ENCODE measurements around the gene RAD52. TPM values are rescaled to one million over a fixed set of nuclear protein-coding genes. Genes with fewer than 3 reads are reported as not detected.
A peak's percentile ranks its signal among the peaks of the same experiment; 100 is the strongest.

The RAD52 gene
- 10 to 100 TPM; 13.3 to 30.6 (median 19.0) TPM for total RNA-seq

GRCh38 chr12:949453-950191 is at the start of gene RAD52:
Gene RAD52 (minus strand): TSS chr12:949694. CDS start chr12:933058, 16,636 bp downstream.
- no peaks in the 10 kb centered on the region for H3K9me3 ChIP-seq
- no peaks in the 10 kb centered on the region for H3K27me3 ChIP-seq
- H3K4me1 ChIP-seq = peaks cover 0 to 7% of the 10 kb centered on the region in 2 donors
- peak; percentile 89 to 99 (median 99) for TF ChIP-seq CTCF (IDR thresholded peaks at IDR 0.05)
- TF ChIP-seq POLR2AphosphoS5 (IDR thresholded peaks at IDR 0.05) = peak; percentile 74 to 90 (median 80)
- TF ChIP-seq POLR2A (IDR thresholded peaks at IDR 0.05) = peak; percentile 9
- DNase-seq (ENCODE audit: low spot score in 2 of 2) = peak; percentile 94 to 96
- intact Hi-C loops (cut with DNase I; ENCODE audit: low total_unique reads) = no loop called here
- peak within 1 kb of the TSS; percentile 57 to 91 (median 66) for H3K4me3 ChIP-seq
- peak within 1 kb of the TSS; percentile 90 to 93 for H3K27ac ChIP-seq
- no peaks in the 10 kb centered on the region for H3K36me3 ChIP-seq

- no peak for TF ChIP-seq CTCF (IDR thresholded peaks at IDR 0.05)
- TF ChIP-seq POLR2A (IDR thresholded peaks at IDR 0.05) = no peak
- TF ChIP-seq POLR2AphosphoS5 (IDR thresholded peaks at IDR 0.05) = no peak
- no peak overlapping the region for H3K4me3 ChIP-seq
- no peaks in the 10 kb centered on the region for H3K4me1 ChIP-seq
- no peaks in the 10 kb centered on the region for H3K27me3 ChIP-seq
- H3K9me3 ChIP-seq = no peaks in the 10 kb centered on the region
- no peak for DNase-seq (ENCODE audit: low spot score in 2 of 2)
- no peaks in the 10 kb centered on the region for H3K36me3 ChIP-seq
- no peak overlapping the region for H3K27ac ChIP-seq
- intact Hi-C loops (cut with DNase I; ENCODE audit: low total_unique reads) = no loop called here
Measured at GRCh38 chr12:998020-998874, 48.8 kb upstream of the RAD52 start.

- intact Hi-C loops (cut with DNase I; ENCODE audit: low total_unique reads) = no loop called here
- Histone ChIP-seq H3K27ac (no peak overlapping the region), H3K9me3 (no peaks in the 10 kb centered on the region), H3K4me1 (no peaks in the 10 kb centered on the region), H3K36me3 (no peaks in the 10 kb centered on the region), H3K27me3 (no peaks in the 10 kb centered on the region), H3K4me3 (no peak overlapping the region)
- TF ChIP-seq POLR2A (IDR thresholded peaks at IDR 0.05) = no peak
- TF ChIP-seq CTCF (IDR thresholded peaks at IDR 0.05) = no peak
- no peak for TF ChIP-seq POLR2AphosphoS5 (IDR thresholded peaks at IDR 0.05)
- DNase-seq (ENCODE audit: low spot score in 2 of 2) = no peak
Measured at GRCh38 chr12:997505-997904, 48.0 kb upstream of the RAD52 start.

- no peak for DNase-seq (ENCODE audit: low spot score in 2 of 2)
- intact Hi-C loops (cut with DNase I; ENCODE audit: low total_unique reads) = no loop called here
- Histone ChIP-seq H3K4me3 (no peak overlapping the region), H3K9me3 (no peaks in the 10 kb centered on the region), H3K27me3 (no peaks in the 10 kb centered on the region), H3K27ac (no peak overlapping the region), H3K4me1 (peaks cover 0 to 4% of the 10 kb centered on the region in 2 donors), H3K36me3 (no peaks in the 10 kb centered on the region)
- TF ChIP-seq POLR2AphosphoS5 (IDR thresholded peaks at IDR 0.05) (no peak), POLR2A (IDR thresholded peaks at IDR 0.05) (no peak), CTCF (IDR thresholded peaks at IDR 0.05) (no peak)
Measured at GRCh38 chr12:996881-997280, 47.4 kb upstream of the RAD52 start.

- TF ChIP-seq POLR2A (IDR thresholded peaks at IDR 0.05) (no peak), CTCF (IDR thresholded peaks at IDR 0.05) (no peak), POLR2AphosphoS5 (IDR thresholded peaks at IDR 0.05) (no peak)
- H3K27ac ChIP-seq = no peak overlapping the region
- intact Hi-C loops (cut with DNase I; ENCODE audit: low total_unique reads) = no loop called here
- H3K36me3 ChIP-seq = no peaks in the 10 kb centered on the region
- H3K4me1 ChIP-seq = peaks cover 0 to 15% of the 10 kb centered on the region in 2 donors
- no peak overlapping the region for H3K4me3 ChIP-seq
- H3K9me3 ChIP-seq = no peaks in the 10 kb centered on the region
- no peaks in the 10 kb centered on the region for H3K27me3 ChIP-seq
- no peak for DNase-seq (ENCODE audit: low spot score in 2 of 2)
Measured at GRCh38 chr12:992647-993046, 43.2 kb upstream of the RAD52 start.
